Endothelial cell (in vitro differentiated cells): ENCODE data around the gene MOGAT3. TPM values are rescaled to one million over a fixed set of nuclear protein-coding genes. Genes with fewer than 3 reads are reported as not detected.

ENCODE experiments used
- DNase-seq: peaks from one replicate; pipeline ENCODE4 v3.0.0; 2021; ENCODE audit warnings: low spot score
- H3K27ac Mint-ChIP-seq: one replicate; pipeline ENCODE4 v1.8.0; 2021; ENCODE audit warnings: mixed read lengths, inconsistent platforms; ENCODE audit not compliant: unreplicated experiment
- H3K27me3 Mint-ChIP-seq: one replicate; pipeline ENCODE4 v1.8.0; 2021; ENCODE audit warnings: mild to moderate bottlenecking, moderate library complexity, mixed read lengths, inconsistent platforms; ENCODE audit not compliant: unreplicated experiment
- H3K36me3 Mint-ChIP-seq: one replicate; pipeline ENCODE4 v1.8.0; 2021; ENCODE audit warnings: mild to moderate bottlenecking, low read depth, mixed read lengths, inconsistent platforms; ENCODE audit not compliant: unreplicated experiment
- H3K4me1 Mint-ChIP-seq: one replicate; pipeline ENCODE4 v1.8.0; 2021; ENCODE audit warnings: mild to moderate bottlenecking, mixed read lengths, inconsistent platforms; ENCODE audit not compliant: unreplicated experiment
- H3K4me3 Mint-ChIP-seq: one replicate; pipeline ENCODE4 v1.8.0; 2021; ENCODE audit warnings: mild to moderate bottlenecking, mixed read lengths, inconsistent platforms; ENCODE audit not compliant: unreplicated experiment
- H3K9me3 Mint-ChIP-seq: one replicate; pipeline ENCODE4 v1.8.0; 2021; ENCODE audit warnings: mixed read lengths, inconsistent platforms; ENCODE audit not compliant: unreplicated experiment
- total RNA-seq: library from RNA; stranded (reverse); fragmentation: NEBNext Ultra II Directional; extraction: Animal tissue kit (Norgen Biotek cat#: 25700); gene quantifications from one replicate; pipeline ENCODE4 v1.2.1, GENCODE V29; 2021; ENCODE audit not compliant: unreplicated experiment
- TF ChIP-seq, protein P1 (sequence below): fragments of 200-600 bp; sonication (generic); IDR thresholded peaks from one replicate; pipeline ENCODE4 v1.5.0; 2021; ENCODE audit warnings: antibody characterized with exemption; ENCODE audit not compliant: unreplicated experiment

MOGAT3 gene
- total RNA-seq, 1 donor from 2014 or later = not detected

DNA sequence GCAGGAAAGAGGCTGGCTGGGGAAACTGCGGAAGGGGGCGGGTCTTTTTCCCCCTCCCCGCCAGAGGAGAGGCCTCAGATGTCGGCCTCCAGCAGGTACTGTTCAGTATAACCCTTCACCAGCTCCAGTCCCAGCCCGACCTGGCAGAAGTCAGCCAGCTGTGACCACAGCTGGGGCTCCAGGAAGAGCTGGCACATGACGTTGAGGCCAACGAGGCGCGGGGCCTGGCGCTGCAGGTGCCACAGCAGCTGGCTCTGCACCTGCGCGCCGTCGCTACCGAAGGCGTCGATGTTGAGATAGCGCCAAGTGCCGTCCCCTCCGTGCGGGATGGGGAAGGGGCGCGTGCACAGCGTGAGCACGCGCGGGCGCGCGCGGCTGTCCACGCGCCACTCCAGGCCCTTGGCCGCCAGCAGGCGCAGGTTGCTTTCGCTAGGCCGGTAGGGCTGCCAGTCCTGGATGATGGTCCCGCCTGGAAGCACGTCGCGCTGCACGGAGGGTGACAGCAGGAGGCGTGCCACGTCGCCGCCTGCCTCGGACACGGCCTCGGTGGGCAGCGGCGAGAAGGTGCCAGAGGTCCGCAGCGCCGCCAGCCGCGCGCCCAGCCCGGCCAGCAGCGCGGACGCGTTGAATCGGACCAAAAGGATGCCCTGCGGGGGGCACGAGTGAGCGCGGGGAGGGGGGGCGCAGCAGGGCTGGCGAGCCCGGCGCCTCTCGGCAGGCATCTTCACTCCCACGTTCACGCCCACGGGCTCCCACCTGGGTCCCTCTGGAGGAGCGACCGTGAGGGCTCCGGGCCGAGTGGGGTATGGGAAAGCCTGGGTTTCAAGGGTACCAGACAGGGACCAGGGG, 28.6 kb downstream of the MOGAT3 start:
- Mint-ChIP-seq H3K4me1 (peaks cover 20% of the 10 kb centered on the region), H3K36me3 (peaks cover 7% of the 10 kb centered on the region), H3K4me3 (no peak overlapping the region), H3K27me3 (peaks cover 60% of the 10 kb centered on the region), H3K9me3 (no peaks in the 10 kb centered on the region), H3K27ac (no peak overlapping the region)
- TF ChIP-seq, protein P1, sequence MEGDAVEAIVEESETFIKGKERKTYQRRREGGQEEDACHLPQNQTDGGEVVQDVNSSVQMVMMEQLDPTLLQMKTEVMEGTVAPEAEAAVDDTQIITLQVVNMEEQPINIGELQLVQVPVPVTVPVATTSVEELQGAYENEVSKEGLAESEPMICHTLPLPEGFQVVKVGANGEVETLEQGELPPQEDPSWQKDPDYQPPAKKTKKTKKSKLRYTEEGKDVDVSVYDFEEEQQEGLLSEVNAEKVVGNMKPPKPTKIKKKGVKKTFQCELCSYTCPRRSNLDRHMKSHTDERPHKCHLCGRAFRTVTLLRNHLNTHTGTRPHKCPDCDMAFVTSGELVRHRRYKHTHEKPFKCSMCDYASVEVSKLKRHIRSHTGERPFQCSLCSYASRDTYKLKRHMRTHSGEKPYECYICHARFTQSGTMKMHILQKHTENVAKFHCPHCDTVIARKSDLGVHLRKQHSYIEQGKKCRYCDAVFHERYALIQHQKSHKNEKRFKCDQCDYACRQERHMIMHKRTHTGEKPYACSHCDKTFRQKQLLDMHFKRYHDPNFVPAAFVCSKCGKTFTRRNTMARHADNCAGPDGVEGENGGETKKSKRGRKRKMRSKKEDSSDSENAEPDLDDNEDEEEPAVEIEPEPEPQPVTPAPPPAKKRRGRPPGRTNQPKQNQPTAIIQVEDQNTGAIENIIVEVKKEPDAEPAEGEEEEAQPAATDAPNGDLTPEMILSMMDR = no peak
- no peak for DNase-seq

DNA sequence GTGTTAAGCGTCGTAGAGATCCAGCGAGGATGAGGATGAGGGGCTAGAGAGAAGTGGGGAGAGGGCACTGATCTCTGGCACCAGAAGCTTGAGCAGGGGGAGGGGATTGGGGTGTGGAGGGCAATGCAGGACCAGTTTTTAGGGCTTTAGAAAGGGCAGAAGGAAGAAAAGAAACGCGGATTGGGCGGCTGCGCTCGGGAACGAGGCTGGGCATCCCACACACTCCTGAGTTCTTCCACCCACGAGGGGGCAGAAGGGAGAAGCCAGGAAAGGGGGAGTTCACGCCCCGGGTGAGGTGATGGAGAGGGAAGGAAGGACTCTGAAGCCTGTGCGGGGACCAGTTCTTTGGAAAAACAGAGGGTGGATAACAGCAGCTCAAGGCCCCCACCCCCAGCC, 29.4 kb downstream of the MOGAT3 start:
- peaks cover 7% of the 10 kb centered on the region for H3K36me3 Mint-ChIP-seq
- DNase-seq = no peak
- peaks cover 59% of the 10 kb centered on the region for H3K27me3 Mint-ChIP-seq
- TF ChIP-seq, protein P1 = no peak
- peak overlapping the region; percentile 39 for H3K4me3 Mint-ChIP-seq
- H3K4me1 Mint-ChIP-seq = peaks cover 20% of the 10 kb centered on the region
- no peaks in the 10 kb centered on the region for H3K9me3 Mint-ChIP-seq
- H3K27ac Mint-ChIP-seq = peak overlapping the region; percentile 53

GRCh38 chr7:101170617-101171441, 30.0 kb downstream of the MOGAT3 start:
- Mint-ChIP-seq H3K4me3 (peak overlapping the region; percentile 51), H3K9me3 (no peaks in the 10 kb centered on the region), H3K27me3 (peaks cover 59% of the 10 kb centered on the region), H3K36me3 (peaks cover 7% of the 10 kb centered on the region), H3K27ac (peak overlapping the region; percentile 53), H3K4me1 (peaks cover 23% of the 10 kb centered on the region)
- TF ChIP-seq, protein P1 = no peak
- no peak for DNase-seq

GRCh38 chr7:101169838-101170551, 30.8 kb downstream of the MOGAT3 start:
- Mint-ChIP-seq H3K27ac (no peak overlapping the region), H3K4me3 (no peak overlapping the region)

More at GRCh38 chr7:101169838-101170551, 30.8 kb downstream of the MOGAT3 start:
- TF ChIP-seq, protein P1 = peak; percentile 84
- Mint-ChIP-seq H3K9me3 (no peaks in the 10 kb centered on the region), H3K4me1 (peaks cover 28% of the 10 kb centered on the region), H3K36me3 (peaks cover 7% of the 10 kb centered on the region), H3K27me3 (peaks cover 57% of the 10 kb centered on the region)
- DNase-seq = peak; percentile 90
